Panc1 (cell line): Measurements from ENCODE around the gene BCL2. TPM values are rescaled to one million over a fixed set of nuclear protein-coding genes. Genes with fewer than 3 reads are reported as not detected.

ENCODE experiments used
- ATAC-seq: fragments of 200-7000 bp; cut with Tn5 transposase; 2 replicates; pipeline ENCODE4 v1.9.1; 2020; ENCODE audit warnings: mild to moderate bottlenecking, moderate library complexity
- Bru-seq: library from RNA; stranded (reverse); fragments of 400-500 nt; gene quantifications from one replicate; lab custom pipeline; 2021; lab: Mats Ljungman, UMichigan
- BruChase-seq, 2 experiments: library from RNA; stranded (reverse); fragments of 400-500 nt; gene quantifications; one replicate each; lab custom pipeline; 2021; lab: Mats Ljungman, UMichigan
- BruUV-seq: library from RNA; stranded (reverse); fragments of 400-500 nt; replicated peaks from 2 replicates; lab custom pipeline; 2021; lab: Mats Ljungman, UMichigan
- CTCF ChIA-PET: fragments of 300-600 bp; sonication (Branson Sonifier 250); formaldehyde crosslinking; loops from one replicate; lab custom pipeline; 2022; ENCODE audit warnings: antibody characterized with exemption; lab: Charles Lee
- POLR2A ChIA-PET: fragments of 300-600 bp; sonication (Branson Sonifier 250); formaldehyde crosslinking; loops from one replicate; lab custom pipeline; 2022; ENCODE audit warnings: antibody characterized with exemption; lab: Charles Lee
- DNase-seq: peaks from one replicate; pipeline ENCODE4 v3.0.0-alpha.2; 2010; ENCODE audit warnings: low read depth, low spot score
- H3K27ac ChIP-seq: 2 replicates; pipeline ENCODE4 v1.5.1; 2011; ENCODE audit warnings: mild to moderate bottlenecking, low read length, inconsistent platforms
- H3K27me3 ChIP-seq: fragments of 200-500 bp; sonication (Bioruptor generic); 2 replicates; pipeline ENCODE4 v1.6.0; 2014; ENCODE audit warnings: low read length, inconsistent platforms; ENCODE audit not compliant: control insufficient read depth, insufficient read depth
- H3K36me3 ChIP-seq: fragments of 200-500 bp; sonication (Bioruptor generic); 2 replicates; pipeline ENCODE4 v1.5.1; 2014; ENCODE audit warnings: inconsistent platforms, mild to moderate bottlenecking, low read length, moderate library complexity; ENCODE audit not compliant: control insufficient read depth, insufficient read depth
- H3K4me1 ChIP-seq: 2 replicates; pipeline ENCODE4 v1.5.1; 2011; ENCODE audit warnings: inconsistent platforms, mild to moderate bottlenecking, low read length, moderate library complexity; ENCODE audit not compliant: control insufficient read depth, insufficient read depth
- H3K4me3 ChIP-seq, 2 experiments: 2 replicates each; pipeline ENCODE4 v1.5.1; 2011 to 2012; ENCODE audit warnings: low read depth in 2 of 2, low read length in 2 of 2, mild to moderate bottlenecking in 2 of 2, inconsistent platforms in 1 of 2, moderate library complexity in 1 of 2
- H3K9me3 ChIP-seq: fragments of 200-500 bp; sonication (Bioruptor generic); 2 replicates; pipeline ENCODE4 v1.5.1; 2014; ENCODE audit warnings: low read depth, mild to moderate bottlenecking, inconsistent platforms, low read length, moderate library complexity; ENCODE audit not compliant: control insufficient read depth, insufficient read depth
- CTCF ChIP-seq: fragments of 450-650 bp; IDR thresholded peaks from 2 replicates; pipeline ENCODE4 v1.5.1; 2017; ENCODE audit warnings: mild to moderate bottlenecking
- POLR2AphosphoS5 ChIP-seq: IDR thresholded peaks from 2 replicates; pipeline ENCODE4 v1.6.1; 2012; ENCODE audit warnings: mild to moderate bottlenecking, low read depth, low read length, moderate library complexity
- REST ChIP-seq, 2 experiments: IDR thresholded peaks; 2 replicates each; pipeline ENCODE4 v1.6.1; 2011 to 2012; ENCODE audit warnings: low read depth in 2 of 2, control low read depth in 1 of 2, low read length in 1 of 2, mild to moderate bottlenecking in 1 of 2, moderate library complexity in 1 of 2; ENCODE audit not compliant: insufficient read depth in 1 of 2
- SIN3A ChIP-seq: IDR thresholded peaks from 2 replicates; pipeline ENCODE4 v1.6.1; 2012; ENCODE audit warnings: low read depth, mild to moderate bottlenecking, low read length, moderate library complexity, borderline replicate concordance; ENCODE audit not compliant: insufficient read depth
- TCF7L2 ChIP-seq: IDR thresholded peaks from 2 replicates; pipeline ENCODE4 v1.6.1; 2011; ENCODE audit warnings: mild to moderate bottlenecking, low read depth, low read length, inconsistent platforms
- in situ Hi-C: cut with HindIII; loops from 2 replicates; pipeline ENCODE4 v1.10.0; 2016; ENCODE audit warnings: low sequenced_read_pairs, low pct_unique_long_range_greater_than_20kb
- intact Hi-C: fragments of 100-400 bp; cut with micrococcal nuclease; formaldehyde crosslinking; loops from one replicate; pipeline ENCODE4 v1.10.0; 2022; ENCODE audit not compliant: unreplicated experiment
- long read RNA-seq: library from polyadenylated mRNA; unstranded; transcript quantifications from one replicate; pipeline ENCODE4 v2.0.0, GENCODE V29; 2021; ENCODE audit not compliant: unreplicated experiment
- polyA plus RNA-seq: library from polyadenylated mRNA; unstranded; fragments of >200 nt; gene quantifications from one replicate; pipeline ENCODE4 v1.2.1, GENCODE V29; 2012; ENCODE audit warnings: missing spikeins; ENCODE audit not compliant: insufficient read length
- total RNA-seq: library from RNA; stranded (reverse); gene quantifications from one replicate; pipeline ENCODE4 v1.2.1, GENCODE V29; 2021; ENCODE audit not compliant: unreplicated experiment

BCL2 gene
- total RNA-seq: 0.72 TPM
- 0.31 TPM for polyA plus RNA-seq
- percentile 24 among the genes with signal in this experiment for Bru-seq, nascent RNA
- percentile 31 among the genes with signal in this experiment for BruChase-seq, experiment 1, labeled RNA remaining after a 2-hour chase
- BruChase-seq, experiment 2, labeled RNA remaining after a 6-hour chase: percentile 33 among the genes with signal in this experiment
- long read RNA-seq, full-length matches to known transcripts: 1 of 2 reads
- long read RNA-seq, partial matches to known transcripts: 1 of 2 reads
- long read RNA-seq, other reads (novel, unspliced or antisense): 0 of 2 reads

DNA sequence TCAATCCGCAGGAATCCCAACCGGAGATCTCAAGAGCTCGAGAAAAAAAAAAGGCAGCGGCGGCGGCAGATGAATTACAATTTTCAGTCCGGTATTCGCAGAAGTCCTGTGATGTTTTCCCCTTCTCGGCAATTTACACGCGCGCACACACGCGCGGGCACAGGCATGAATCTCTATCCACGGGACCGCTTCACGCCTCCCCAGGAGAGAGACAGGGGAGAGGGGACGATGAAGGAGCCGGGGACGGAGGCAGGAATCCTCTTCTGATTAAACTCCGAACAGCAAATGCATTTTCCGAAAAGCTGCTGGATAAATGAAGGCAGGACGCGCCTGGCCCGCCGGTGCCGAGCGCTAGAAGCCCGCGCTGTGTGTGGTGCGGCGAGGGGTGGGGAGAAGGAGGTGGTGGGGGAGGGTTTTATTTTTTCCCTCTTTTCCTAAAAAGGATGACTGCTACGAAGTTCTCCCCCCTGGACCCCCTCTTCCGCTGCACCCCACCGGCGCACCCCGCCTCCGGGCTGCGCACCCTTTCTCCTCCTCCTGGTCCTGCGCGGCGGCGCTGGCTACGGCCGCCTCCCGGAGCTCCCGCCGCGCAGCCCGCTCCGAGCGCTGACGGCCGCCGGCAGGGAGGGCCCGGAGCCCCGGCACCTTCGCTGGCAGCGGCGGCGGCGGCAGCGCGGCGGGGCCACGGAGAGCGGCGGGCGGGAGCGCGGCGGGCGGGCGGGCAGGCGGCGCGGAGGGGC, at the start of gene BCL2:
Gene BCL2 (minus strand): TSS at position 387 of the 740 bp plus-strand sequence.
- ATAC-seq (peak; percentile 74), DNase-seq (no peak)
- intact Hi-C loops (no loop called here), in situ Hi-C loops (no loop called here)
- Histone ChIP-seq H3K4me3 (peak within 1 kb of the TSS; percentile 50 to 60), H3K4me1 (peaks cover 6% of the 10 kb centered on the region; the same call in 1 of the 2 replicates), H3K27ac (no peak within 1 kb of the TSS), H3K9me3 (no peaks in the 10 kb centered on the region), H3K36me3 (peaks cover 2% of the 10 kb centered on the region; the same call in 1 of the 2 replicates), H3K27me3 (peaks cover 22% of the 10 kb centered on the region)
- BruUV-seq: no TSS peak
- POLR2A ChIA-PET: no interaction called here
- CTCF ChIA-PET: no interaction called here
- TF ChIP-seq TCF7L2 (no peak), POLR2AphosphoS5 (no peak), REST (IDR thresholded peaks at IDR 0.05; ENCODE audit: insufficient read depth in 1 of 2, low read depth in 2 of 2, low read length in 1 of 2) (no peak), SIN3A (no peak), CTCF (no peak)

DNA sequence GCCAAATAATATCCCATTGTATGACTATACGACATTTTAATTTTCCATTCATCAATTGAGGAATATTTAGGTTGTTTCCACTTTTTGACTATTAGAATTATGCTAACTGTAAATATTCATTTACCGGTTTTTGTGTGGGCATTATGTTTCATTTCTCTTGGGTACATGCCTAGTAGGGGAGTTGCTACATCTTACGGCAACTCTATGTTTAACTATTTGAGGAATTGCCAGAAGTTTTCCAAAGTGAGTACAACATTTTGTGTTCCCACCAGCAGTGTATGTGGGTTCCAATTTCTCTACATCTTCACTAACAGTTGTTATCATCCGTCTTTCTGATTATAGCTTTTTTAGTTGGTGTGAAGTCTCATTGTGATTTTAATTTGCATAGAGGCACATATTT, 49.0 kb upstream of the BCL2 start:
- intact Hi-C loops (no loop called here), in situ Hi-C loops (no loop called here)
- ChIA-PET POLR2A (no interaction called here), CTCF (no interaction called here)
- Histone ChIP-seq H3K4me3 (peak overlapping the region in 1 of 2 experiments; percentile 87; a peak in 2 of 4 replicates), H3K36me3 (peaks cover 2% of the 10 kb centered on the region; the same call in 1 of the 2 replicates), H3K4me1 (peaks cover 4% of the 10 kb centered on the region), H3K27ac (no peak overlapping the region), H3K9me3 (no peaks in the 10 kb centered on the region), H3K27me3 (no peaks in the 10 kb centered on the region)
- ATAC-seq (no peak), DNase-seq (no peak)
- TF ChIP-seq REST (IDR thresholded peaks at IDR 0.05; ENCODE audit: insufficient read depth in 1 of 2, low read depth in 2 of 2, low read length in 1 of 2) (no peak), POLR2AphosphoS5 (no peak), TCF7L2 (no peak), CTCF (no peak), SIN3A (no peak)
- no TSS peak for BruUV-seq
